Keratinocyte (primary cell): ENCODE measurements around the gene BBS1. TPM values are rescaled to one million over a fixed set of nuclear protein-coding genes. Genes with fewer than 3 reads are reported as not detected.

Experiments
- DNase-seq: peaks from one replicate; pipeline ENCODE4 v3.0.0-alpha.2; 2011; ENCODE audit warnings: low read depth, missing footprints, low spot score
- FAIRE-seq: peaks from 2 replicates; lab custom pipeline; 2011; peaks lifted over from hg19 to GRCh38; lab: Jason Lieb, UNC
- H2AFZ ChIP-seq: 2 replicates; pipeline ENCODE4 v1.6.0; 2012; ENCODE audit warnings: low read length, control low read depth, inconsistent platforms; ENCODE audit not compliant: control insufficient read depth
- H3K27ac ChIP-seq: 2 replicates; pipeline ENCODE4 v1.5.1; 2011; ENCODE audit warnings: low read length; ENCODE audit not compliant: control insufficient read depth, insufficient read depth
- H3K27me3 ChIP-seq: 3 replicates; pipeline ENCODE4 v1.6.0; 2011; ENCODE audit warnings: low read length; ENCODE audit not compliant: control insufficient read depth, insufficient read depth; ENCODE audit errors: extremely low read depth
- H3K36me3 ChIP-seq, 2 experiments: 2 replicates in 1 of 2; 3 replicates in 1 of 2; pipeline ENCODE4 v1.5.1; 2011; ENCODE audit warnings: low read length in 2 of 2, mild to moderate bottlenecking in 1 of 2; ENCODE audit not compliant: control insufficient read depth in 2 of 2, insufficient read depth in 2 of 2; ENCODE audit errors: extremely low read depth in 1 of 2
- H3K4me1 ChIP-seq: 3 replicates; pipeline ENCODE4 v1.5.1; 2011; ENCODE audit warnings: low read length; ENCODE audit not compliant: control insufficient read depth, insufficient read depth; ENCODE audit errors: extremely low read depth
- H3K4me2 ChIP-seq: 3 replicates; pipeline ENCODE4 v1.6.0; 2011; ENCODE audit warnings: low read depth, low read length; ENCODE audit not compliant: control insufficient read depth, insufficient read depth; ENCODE audit errors: extremely low read depth
- H3K4me3 ChIP-seq, 3 experiments: fragments of 200-600 bp in 1 of 3; sonication (generic) in 1 of 3; 2 replicates in 2 of 3; 3 replicates in 1 of 3; pipeline ENCODE4 v1.5.1; 2011 to 2016; ENCODE audit warnings: low read length in 3 of 3, mild to moderate bottlenecking in 3 of 3, control low read depth in 2 of 3, inconsistent platforms in 1 of 3, low read depth in 1 of 3, mixed read lengths in 1 of 3, mixed run types in 1 of 3, moderate library complexity in 1 of 3; ENCODE audit not compliant: control insufficient read depth in 2 of 3, insufficient read depth in 2 of 3; ENCODE audit errors: extremely low read depth in 1 of 3
- H3K79me2 ChIP-seq: 2 replicates; pipeline ENCODE4 v1.6.0; 2012; ENCODE audit warnings: low read length; ENCODE audit not compliant: control insufficient read depth, insufficient read depth
- H3K9ac ChIP-seq: 3 replicates; pipeline ENCODE4 v1.6.0; 2011; ENCODE audit warnings: low read length; ENCODE audit not compliant: control insufficient read depth, insufficient read depth; ENCODE audit errors: extremely low read depth
- H3K9me1 ChIP-seq: 3 replicates; pipeline ENCODE4 v1.6.0; 2011; ENCODE audit warnings: low read length; ENCODE audit not compliant: control insufficient read depth, insufficient read depth; ENCODE audit errors: extremely low read depth
- H3K9me3 ChIP-seq: 2 replicates; pipeline ENCODE4 v1.5.1; 2012; ENCODE audit warnings: low read depth, low read length; ENCODE audit not compliant: control insufficient read depth
- H4K20me1 ChIP-seq: 3 replicates; pipeline ENCODE4 v1.6.0; 2011; ENCODE audit warnings: low read length; ENCODE audit not compliant: control insufficient read depth, insufficient read depth; ENCODE audit errors: extremely low read depth
- EZH2 ChIP-seq: IDR thresholded peaks from one replicate; pipeline ENCODE4 v1.6.1; 2012; ENCODE audit warnings: inconsistent platforms, mild to moderate bottlenecking, low read length, moderate library complexity
- dilution Hi-C: fragments of 300-500 bp; cut with MboI; formaldehyde crosslinking; loops from one replicate; pipeline ENCODE4 v1.7.0; 2020; ENCODE audit warnings: low sequenced_read_pairs; ENCODE audit not compliant: extremely low pct_ligation_motif_present
- polyA plus RNA-seq, 5 experiments: library from polyadenylated mRNA; depleted of rRNA in 3 of 5; stranded (reverse) in 3 of 5; stranded (forward) in 1 of 5; unstranded in 1 of 5; fragments of >200 nt; gene quantifications; 1 replicate in 1 of 5; 2 replicates in 3 of 5; 3 replicates in 1 of 5; pipeline versions ENCODE4 v1.2.1 to v1.2.3, GENCODE V29; 2011 to 2012; ENCODE audit warnings: missing spikeins in 2 of 5, low read depth in 1 of 5, low replicate concordance in 1 of 5
- TF ChIP-seq, protein P1 (sequence below), 3 experiments: IDR thresholded peaks in 1 of 3; conservative IDR thresholded peaks in 1 of 3; optimal IDR thresholded peaks in 1 of 3; 2 replicates in 2 of 3; 3 replicates in 1 of 3; pipeline versions ENCODE3 to v1.5.1; 2011; ENCODE audit warnings: low read length in 3 of 3, mild to moderate bottlenecking in 3 of 3, moderate library complexity in 2 of 3, control low read depth in 1 of 3, inconsistent platforms in 1 of 3; ENCODE audit not compliant: insufficient read depth in 2 of 3; ENCODE audit errors: extremely low read depth in 1 of 3

BBS1 gene
- polyA plus RNA-seq, 1 donor (not counting 4 experiments of a cell fraction or from before 2014, with no cell fraction given) = 11.7 TPM

DNA sequence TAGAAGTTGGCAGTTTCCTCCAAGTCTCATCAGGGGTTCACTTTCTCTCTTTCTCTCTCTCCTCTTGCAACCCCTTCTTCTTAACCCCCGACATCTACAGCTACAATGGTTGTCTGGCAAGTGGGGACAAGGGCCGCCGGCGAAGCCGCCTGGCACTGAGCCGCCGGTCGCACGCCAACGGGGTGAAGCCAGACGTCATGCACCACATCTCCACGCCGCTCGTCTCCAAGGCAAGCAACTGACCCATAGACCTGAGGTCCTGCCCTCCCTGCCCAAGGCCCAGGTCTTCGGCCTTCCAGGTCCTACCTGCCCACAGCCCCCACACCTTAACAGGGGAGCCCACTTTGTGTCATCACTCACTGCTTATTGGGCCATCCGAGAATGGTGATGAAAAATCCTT, 39.3 kb upstream of the BBS1 start:
- Histone ChIP-seq H3K9ac (no peak overlapping the region), H3K4me2 (no peak overlapping the region), H3K36me3 (peaks cover 7 to 13% of the 10 kb centered on the region in 2 experiments), H3K27ac (no peak overlapping the region), H3K9me3 (no peaks in the 10 kb centered on the region), H3K79me2 (no peaks in the 10 kb centered on the region), H4K20me1 (no peaks in the 10 kb centered on the region), H3K4me1 (peaks cover 14% of the 10 kb centered on the region), H2AFZ (no peak overlapping the region), H3K9me1 (no peaks in the 10 kb centered on the region), H3K27me3 (no peaks in the 10 kb centered on the region), H3K4me3 (no peak overlapping the region)
- FAIRE-seq = no peak
- dilution Hi-C loops = no loop called here
- no peak for DNase-seq
- TF ChIP-seq EZH2 = no peak
- TF ChIP-seq, protein P1, sequence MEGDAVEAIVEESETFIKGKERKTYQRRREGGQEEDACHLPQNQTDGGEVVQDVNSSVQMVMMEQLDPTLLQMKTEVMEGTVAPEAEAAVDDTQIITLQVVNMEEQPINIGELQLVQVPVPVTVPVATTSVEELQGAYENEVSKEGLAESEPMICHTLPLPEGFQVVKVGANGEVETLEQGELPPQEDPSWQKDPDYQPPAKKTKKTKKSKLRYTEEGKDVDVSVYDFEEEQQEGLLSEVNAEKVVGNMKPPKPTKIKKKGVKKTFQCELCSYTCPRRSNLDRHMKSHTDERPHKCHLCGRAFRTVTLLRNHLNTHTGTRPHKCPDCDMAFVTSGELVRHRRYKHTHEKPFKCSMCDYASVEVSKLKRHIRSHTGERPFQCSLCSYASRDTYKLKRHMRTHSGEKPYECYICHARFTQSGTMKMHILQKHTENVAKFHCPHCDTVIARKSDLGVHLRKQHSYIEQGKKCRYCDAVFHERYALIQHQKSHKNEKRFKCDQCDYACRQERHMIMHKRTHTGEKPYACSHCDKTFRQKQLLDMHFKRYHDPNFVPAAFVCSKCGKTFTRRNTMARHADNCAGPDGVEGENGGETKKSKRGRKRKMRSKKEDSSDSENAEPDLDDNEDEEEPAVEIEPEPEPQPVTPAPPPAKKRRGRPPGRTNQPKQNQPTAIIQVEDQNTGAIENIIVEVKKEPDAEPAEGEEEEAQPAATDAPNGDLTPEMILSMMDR (optimal IDR thresholded peaks at IDR 0.05 in 1 of 3, IDR thresholded peaks at IDR 0.05 in 1 of 3, conservative IDR thresholded peaks at IDR 0.05 in 1 of 3; ENCODE audit: extremely low read depth in 1 of 3, insufficient read depth in 2 of 3, low read length in 3 of 3) = no peak

DNA sequence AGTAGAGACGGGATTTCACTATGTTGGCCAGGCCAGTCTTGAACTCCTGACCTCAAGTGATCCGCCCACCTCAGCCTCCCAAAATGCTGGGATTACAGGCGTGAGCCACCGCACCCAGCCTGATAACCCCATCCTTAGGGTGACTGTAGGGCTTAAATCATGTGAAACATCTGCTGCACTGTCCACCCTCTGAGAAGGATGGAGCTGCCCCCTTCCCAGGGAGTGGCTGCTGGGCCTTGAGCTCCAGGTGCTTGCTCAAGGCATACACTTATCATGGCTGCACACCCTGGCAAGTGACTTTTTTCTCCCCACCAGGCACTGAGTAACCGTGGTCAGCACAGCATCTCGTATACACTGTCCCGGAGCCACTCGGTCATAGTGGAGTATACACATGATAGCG, 38.4 kb upstream of the BBS1 start:
- Histone ChIP-seq H3K27me3 (no peaks in the 10 kb centered on the region), H3K36me3 (peaks cover 7 to 13% of the 10 kb centered on the region in 2 experiments), H3K79me2 (no peaks in the 10 kb centered on the region), H2AFZ (no peak overlapping the region), H3K4me3 (no peak overlapping the region), H3K27ac (no peak overlapping the region), H3K4me1 (peaks cover 14% of the 10 kb centered on the region), H3K9ac (no peak overlapping the region), H3K9me1 (no peaks in the 10 kb centered on the region), H3K4me2 (no peak overlapping the region), H4K20me1 (no peaks in the 10 kb centered on the region), H3K9me3 (no peaks in the 10 kb centered on the region)
- no peak for FAIRE-seq
- no peak for TF ChIP-seq EZH2
- TF ChIP-seq, protein P1 (optimal IDR thresholded peaks at IDR 0.05 in 1 of 3, IDR thresholded peaks at IDR 0.05 in 1 of 3, conservative IDR thresholded peaks at IDR 0.05 in 1 of 3; ENCODE audit: extremely low read depth in 1 of 3, insufficient read depth in 2 of 3, low read length in 3 of 3) = no peak
- DNase-seq = no peak
- dilution Hi-C loops = no loop called here
